Transverse colon (tissue), 3 donors: ENCODE measurements around the gene NEK11.

Experiments
- CTCF ChIP-seq, 5 experiments: fragments of 200-600 bp in 3 of 5; fragments of 450-650 bp in 2 of 5; sonication (generic) in 3 of 5; IDR thresholded peaks; 1 replicate in 2 of 5; 2 replicates in 3 of 5; pipeline ENCODE4 v1.5.1; 2016 to 2017; ENCODE audit warnings: antibody characterized with exemption in 5 of 5, inconsistent platforms in 3 of 5, mild to moderate bottlenecking in 2 of 5, moderate library complexity in 1 of 5
- POLR2A ChIP-seq: fragments of 450-650 bp; IDR thresholded peaks from one replicate; pipeline ENCODE4 v1.6.1; 2016; ENCODE audit warnings: antibody characterized with exemption, mild to moderate bottlenecking, moderate library complexity

- TF ChIP-seq POLR2A: no peak
- no peak for TF ChIP-seq CTCF (IDR thresholded peaks at IDR 0.05)
Observed at GRCh38 chr3:131338948-131339640, 312.4 kb downstream of the NEK11 start.
